ENCODE results near the gene HES2. TPM values are rescaled to one million over a fixed set of nuclear protein-coding genes. Genes with fewer than 3 reads are reported as not detected.
A peak's percentile ranks its signal among the peaks of the same experiment; 100 is the strongest.
"Not testable (repeated sequence)": the region's sequence is repeated elsewhere in the genome, so short reads cannot be mapped to it uniquely, and the experiment has no call there.

HES2 gene
- total RNA-seq, 1 experiment from 2014 or later: 1.2 TPM

DNA sequence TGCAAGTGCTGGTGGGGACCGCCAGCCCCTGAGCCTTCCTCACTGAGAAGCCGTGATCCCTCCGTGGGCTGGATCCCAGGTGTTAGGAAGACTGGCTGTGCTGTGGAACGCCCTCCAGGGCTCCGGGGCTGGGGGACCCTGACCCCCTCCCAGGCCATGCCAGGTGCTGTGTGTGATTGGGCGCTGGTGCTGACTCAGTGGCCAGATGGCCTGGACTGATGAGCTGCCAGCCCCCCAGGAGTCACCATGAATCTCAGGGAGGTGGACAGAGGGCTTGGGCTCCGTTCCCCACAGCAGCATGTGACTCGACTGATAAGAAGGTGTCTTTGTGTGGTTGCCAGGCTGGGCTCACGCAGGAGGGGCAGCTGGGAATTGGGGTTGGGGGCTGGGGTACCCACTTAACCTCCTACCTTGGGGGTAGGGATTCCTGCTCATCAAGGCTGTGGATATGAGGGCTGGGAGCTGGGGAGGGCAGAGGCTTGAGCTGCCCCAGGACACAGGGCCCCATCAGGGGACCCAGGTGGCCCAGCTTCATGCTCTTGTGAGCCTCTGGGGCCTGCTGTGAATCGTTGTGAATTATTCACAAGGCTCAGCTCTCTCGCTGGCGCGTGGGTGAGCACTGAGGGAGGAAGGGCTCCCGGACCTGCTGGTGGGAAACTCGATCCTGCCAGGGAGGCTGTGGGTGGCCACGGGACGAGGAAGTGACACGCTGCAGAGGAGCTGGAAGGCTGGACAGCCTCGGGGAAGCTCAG, 10.1 kb upstream of the HES2 start:
- not testable (repeated sequence) for H4K8ac ChIP-seq (replicated peaks; ENCODE audit: insufficient read length, low read depth, low read length); H2AK5ac ChIP-seq (ENCODE audit: insufficient read length, low read length); H3K9ac ChIP-seq (ENCODE audit: extremely low read depth, insufficient read length, low read length); H3K27ac ChIP-seq (ENCODE audit: insufficient read length, low read depth, low read length); H3K79me2 ChIP-seq (ENCODE audit: insufficient read depth, low read length); H2BK15ac ChIP-seq (ENCODE audit: low read depth, low read length); H3K14ac ChIP-seq (ENCODE audit: insufficient read depth, low read length); H4K5ac ChIP-seq (ENCODE audit: insufficient read length, low read depth, low read length); H2BK12ac ChIP-seq (ENCODE audit: insufficient read length, low read depth, low read length); H3K36me3 Mint-ChIP-seq (ENCODE audit: insufficient read depth in 1 of 3, low read depth in 3 of 3); H3K23ac ChIP-seq (ENCODE audit: insufficient read length, low read depth, low read length); H3T11ph ChIP-seq (ENCODE audit: low read length); H3K18ac ChIP-seq (ENCODE audit: insufficient read length, low read depth, low read length); H3K23me2 ChIP-seq (ENCODE audit: insufficient read length, low read depth, low read length, poor library complexity, severe bottlenecking); H3K9me3 ChIP-seq (ENCODE audit: control insufficient read depth, low read depth, low read length); H3K4me1 ChIP-seq (ENCODE audit: insufficient read depth, low read length); H2BK5ac ChIP-seq (ENCODE audit: insufficient read length, low read length); H3K9me3 Mint-ChIP-seq; H3K4ac ChIP-seq (ENCODE audit: low read depth, low read length); H3K4me2 ChIP-seq (ENCODE audit: insufficient read depth, insufficient read length, low read length); H4K91ac ChIP-seq (ENCODE audit: insufficient read length, low read depth, low read length); H3K4me3 Mint-ChIP-seq; H2AFZ ChIP-seq (ENCODE audit: low read length); H4K20me1 ChIP-seq (ENCODE audit: control insufficient read depth, insufficient read depth, insufficient read length); H3K56ac ChIP-seq (ENCODE audit: insufficient read length, low read depth, low read length); DNase-seq; H2BK20ac ChIP-seq (ENCODE audit: low read depth, low read length, poor library complexity, severe bottlenecking); H2BK120ac ChIP-seq (ENCODE audit: low read depth, low read length, poor library complexity, severe bottlenecking); H3K79me1 ChIP-seq (ENCODE audit: insufficient read depth, low read depth, low read length, poor library complexity, severe bottlenecking)
- WGBS (ENCODE audit: extremely low coverage, insufficient read length, low lambda C conversion rate): no CpG with 5 or more reads among the region's 19 CpGs
- Mint-ChIP-seq H3K4me1 (peaks cover 12 to 17% of the 10 kb centered on the region in 2 experiments), H3K27me3 (ENCODE audit: low read depth) (peaks cover 77% of the 10 kb centered on the region), H3K27ac (peak overlapping the region in 2 of 3 experiments; percentile 44; a peak in 1 of 7 replicates)
- H3K27me3 ChIP-seq (ENCODE audit: insufficient read depth, low read length): peaks cover 13% of the 10 kb centered on the region; the same call in 1 of the 2 replicates

DNA sequence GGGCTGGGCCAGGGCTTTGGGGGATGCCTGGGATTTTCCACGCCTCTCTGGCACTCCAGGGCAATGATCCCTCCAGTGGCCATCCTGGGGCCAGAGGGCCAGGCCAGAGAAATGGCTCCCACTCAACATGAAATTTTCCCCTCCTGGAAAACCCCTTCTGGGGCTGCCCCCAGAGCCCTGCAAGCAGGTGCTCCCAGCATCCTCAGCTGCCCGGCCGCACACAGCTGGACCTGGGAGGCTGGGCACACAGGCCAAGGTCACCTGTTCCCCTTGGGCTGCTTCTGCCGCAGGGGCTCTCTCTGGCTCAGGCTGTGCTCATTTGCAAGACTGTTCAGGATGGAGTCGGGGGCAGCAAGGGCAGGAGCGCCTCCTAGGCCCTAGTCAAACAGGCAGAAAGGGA, 8.7 kb upstream of the HES2 start:
- not testable (repeated sequence) for H4K20me1 ChIP-seq (ENCODE audit: control insufficient read depth, insufficient read depth, insufficient read length); H2BK20ac ChIP-seq (ENCODE audit: low read depth, low read length, poor library complexity, severe bottlenecking); H2BK120ac ChIP-seq (ENCODE audit: low read depth, low read length, poor library complexity, severe bottlenecking); H2BK15ac ChIP-seq (ENCODE audit: low read depth, low read length); H3K4me3 Mint-ChIP-seq; H3K23me2 ChIP-seq (ENCODE audit: insufficient read length, low read depth, low read length, poor library complexity, severe bottlenecking); H3K56ac ChIP-seq (ENCODE audit: insufficient read length, low read depth, low read length); H2BK12ac ChIP-seq (ENCODE audit: insufficient read length, low read depth, low read length); H3K4me1 ChIP-seq (ENCODE audit: insufficient read depth, low read length); H3K9me3 ChIP-seq (ENCODE audit: control insufficient read depth, low read depth, low read length); H2AK5ac ChIP-seq (ENCODE audit: insufficient read length, low read length); H4K5ac ChIP-seq (ENCODE audit: insufficient read length, low read depth, low read length); H3K9ac ChIP-seq (ENCODE audit: extremely low read depth, insufficient read length, low read length); H4K91ac ChIP-seq (ENCODE audit: insufficient read length, low read depth, low read length); H3K4me2 ChIP-seq (ENCODE audit: insufficient read depth, insufficient read length, low read length); H3K79me2 ChIP-seq (ENCODE audit: insufficient read depth, low read length); H3K4ac ChIP-seq (ENCODE audit: low read depth, low read length); H3K27ac ChIP-seq (ENCODE audit: insufficient read length, low read depth, low read length); H3T11ph ChIP-seq (ENCODE audit: low read length); H4K8ac ChIP-seq (replicated peaks; ENCODE audit: insufficient read length, low read depth, low read length); H3K9me3 Mint-ChIP-seq; H3K27ac Mint-ChIP-seq; H2BK5ac ChIP-seq (ENCODE audit: insufficient read length, low read length); H3K14ac ChIP-seq (ENCODE audit: insufficient read depth, low read length); H3K23ac ChIP-seq (ENCODE audit: insufficient read length, low read depth, low read length); H2AFZ ChIP-seq (ENCODE audit: low read length); H3K36me3 Mint-ChIP-seq (ENCODE audit: insufficient read depth in 1 of 3, low read depth in 3 of 3); H3K79me1 ChIP-seq (ENCODE audit: insufficient read depth, low read depth, low read length, poor library complexity, severe bottlenecking); H3K18ac ChIP-seq (ENCODE audit: insufficient read length, low read depth, low read length)
- H3K27me3 ChIP-seq (ENCODE audit: insufficient read depth, low read length): peaks cover 25% of the 10 kb centered on the region; the same call in 1 of the 2 replicates
- no CpG with 5 or more reads among the region's 6 CpGs for WGBS (ENCODE audit: extremely low coverage, insufficient read length, low lambda C conversion rate)
- Mint-ChIP-seq H3K27me3 (ENCODE audit: low read depth) (peaks cover 73% of the 10 kb centered on the region), H3K4me1 (peaks cover 17 to 24% of the 10 kb centered on the region in 2 experiments)
- peak; percentile 27 for DNase-seq
